Measurements from ENCODE around the gene BRD4.
A peak's percentile ranks its signal among the peaks of the same experiment; 100 is the strongest.

Gene BRD4

GRCh38 chr19:15316498-15316897, 15.8 kb downstream of the BRD4 start:
- no peak for DNase-seq (ENCODE audit: low spot score in 2 of 2)
- Histone ChIP-seq H3K4me3 (no peak overlapping the region), H3K36me3 (replicated peaks) (0 out of 2 replicates have a peak, but pooled peaks cover 3% of the 10 kb centered on the region), H3K4me1 (peaks cover 28% of the 10 kb centered on the region), H3K9me3 (no peaks in the 10 kb centered on the region), H3K27me3 (ENCODE audit: low read depth) (no peaks in the 10 kb centered on the region)
- in situ Hi-C loops (cut with MboI; ENCODE audit: low sequenced_read_pairs), result no loop called here

- no peak for DNase-seq (ENCODE audit: low spot score in 2 of 2)
- H3K4me3 ChIP-seq, result no peak overlapping the region
- in situ Hi-C loops (cut with MboI; ENCODE audit: low sequenced_read_pairs), result no loop called here
- H3K9me3 ChIP-seq, result no peaks in the 10 kb centered on the region
- no peaks in the 10 kb centered on the region for H3K27me3 ChIP-seq (ENCODE audit: low read depth)
- 0 out of 2 replicates have a peak, but pooled peaks cover 3% of the 10 kb centered on the region for H3K36me3 ChIP-seq (replicated peaks)
- H3K4me1 ChIP-seq, result peaks cover 23% of the 10 kb centered on the region
These were observed 17.2 kb downstream of the BRD4 start for GRCh38 chr19:15315101-15315500.

- in situ Hi-C loops (cut with MboI; ENCODE audit: low sequenced_read_pairs), result no loop called here
- Histone ChIP-seq H3K9me3 (no peaks in the 10 kb centered on the region), H3K4me3 (no peak overlapping the region), H3K27me3 (ENCODE audit: low read depth) (no peaks in the 10 kb centered on the region), H3K36me3 (replicated peaks) (0 out of 2 replicates have a peak, but pooled peaks cover 3% of the 10 kb centered on the region), H3K4me1 (peaks cover 23% of the 10 kb centered on the region)
- no peak for DNase-seq (ENCODE audit: low spot score in 2 of 2)
These were observed 18.6 kb downstream of the BRD4 start for GRCh38 chr19:15313649-15314279.

- Histone ChIP-seq H3K36me3 (replicated peaks) (0 out of 2 replicates have a peak, but pooled peaks cover 3% of the 10 kb centered on the region), H3K4me3 (no peak overlapping the region), H3K9me3 (0 out of 2 replicates have a peak, but pooled peaks cover 2% of the 10 kb centered on the region), H3K27me3 (ENCODE audit: low read depth) (no peaks in the 10 kb centered on the region), H3K4me1 (peaks cover 18% of the 10 kb centered on the region)
- no peak for DNase-seq (ENCODE audit: low spot score in 2 of 2)
- in situ Hi-C loops (cut with MboI; ENCODE audit: low sequenced_read_pairs), result no loop called here
These were observed 25.2 kb downstream of the BRD4 start for GRCh38 chr19:15307169-15307568.

GRCh38 chr19:15305582-15306334, 26.6 kb downstream of the BRD4 start:
- H3K27me3 ChIP-seq (ENCODE audit: low read depth), result no peaks in the 10 kb centered on the region
- H3K36me3 ChIP-seq (replicated peaks), result no peaks in the 10 kb centered on the region
- H3K4me3 ChIP-seq, result no peak overlapping the region
- H3K9me3 ChIP-seq, result 0 out of 2 replicates have a peak, but pooled peaks cover 2% of the 10 kb centered on the region
- in situ Hi-C loops (cut with MboI; ENCODE audit: low sequenced_read_pairs), result no loop called here
- DNase-seq (ENCODE audit: low spot score in 2 of 2), result no peak
- H3K4me1 ChIP-seq, result peaks cover 25% of the 10 kb centered on the region

- no peak for DNase-seq (ENCODE audit: low spot score in 2 of 2)
- Histone ChIP-seq H3K9me3 (0 out of 2 replicates have a peak, but pooled peaks cover 2% of the 10 kb centered on the region), H3K27me3 (ENCODE audit: low read depth) (no peaks in the 10 kb centered on the region)
These were observed 28.1 kb downstream of the BRD4 start for GRCh38 chr19:15304140-15304705.

GRCh38 chr19:15303105-15303780, 29.1 kb downstream of the BRD4 start:
- no peak for DNase-seq (ENCODE audit: low spot score in 2 of 2)

More at GRCh38 chr19:15304140-15304705, 28.1 kb downstream of the BRD4 start:
- H3K4me3 ChIP-seq, result no peak overlapping the region
- no peaks in the 10 kb centered on the region for H3K36me3 ChIP-seq (replicated peaks)
- peaks cover 30% of the 10 kb centered on the region for H3K4me1 ChIP-seq
- in situ Hi-C loops (cut with MboI; ENCODE audit: low sequenced_read_pairs), result no loop called here

GRCh38 chr19:15300533-15301197, 31.7 kb downstream of the BRD4 start:
- peaks cover 11% of the 10 kb centered on the region for H3K36me3 ChIP-seq (replicated peaks)
- H3K4me3 ChIP-seq, result no peak overlapping the region
- peak in 1 of 2 experiments; percentile 20 for DNase-seq (ENCODE audit: low spot score in 2 of 2)
- in situ Hi-C loops (cut with MboI; ENCODE audit: low sequenced_read_pairs), result no loop called here
- peaks cover 43% of the 10 kb centered on the region for H3K4me1 ChIP-seq
- no peaks in the 10 kb centered on the region for H3K27me3 ChIP-seq (ENCODE audit: low read depth)
- 0 out of 2 replicates have a peak, but pooled peaks cover 1% of the 10 kb centered on the region for H3K9me3 ChIP-seq

More at GRCh38 chr19:15303105-15303780, 29.1 kb downstream of the BRD4 start:
- Histone ChIP-seq H3K4me1 (peaks cover 38% of the 10 kb centered on the region), H3K4me3 (no peak overlapping the region), H3K36me3 (replicated peaks) (no peaks in the 10 kb centered on the region), H3K27me3 (ENCODE audit: low read depth) (no peaks in the 10 kb centered on the region), H3K9me3 (0 out of 2 replicates have a peak, but pooled peaks cover 2% of the 10 kb centered on the region)
- in situ Hi-C loops (cut with MboI; ENCODE audit: low sequenced_read_pairs), result no loop called here

GRCh38 chr19:15299568-15300409, 32.5 kb downstream of the BRD4 start:
- no peaks in the 10 kb centered on the region for H3K9me3 ChIP-seq
- DNase-seq (ENCODE audit: low spot score in 2 of 2), result no peak
- no peak overlapping the region for H3K4me3 ChIP-seq
- H3K27me3 ChIP-seq (ENCODE audit: low read depth), result no peaks in the 10 kb centered on the region
- in situ Hi-C loops (cut with MboI; ENCODE audit: low sequenced_read_pairs), result no loop called here
- peaks cover 11% of the 10 kb centered on the region for H3K36me3 ChIP-seq (replicated peaks)
- H3K4me1 ChIP-seq, result peaks cover 43% of the 10 kb centered on the region

GRCh38 chr19:15298847-15299567, 33.3 kb downstream of the BRD4 start:
- no peak for DNase-seq (ENCODE audit: low spot score in 2 of 2)
- in situ Hi-C loops (cut with MboI; ENCODE audit: low sequenced_read_pairs), result no loop called here
- Histone ChIP-seq H3K4me3 (no peak overlapping the region), H3K36me3 (replicated peaks) (peaks cover 11% of the 10 kb centered on the region), H3K27me3 (ENCODE audit: low read depth) (no peaks in the 10 kb centered on the region), H3K9me3 (no peaks in the 10 kb centered on the region), H3K4me1 (peaks cover 37% of the 10 kb centered on the region)

GRCh38 chr19:15297416-15298224, 34.7 kb downstream of the BRD4 start:
- DNase-seq (ENCODE audit: low spot score in 2 of 2), result no peak

More at GRCh38 chr19:15297416-15298224, 34.7 kb downstream of the BRD4 start:
- H3K36me3 ChIP-seq (replicated peaks), result peaks cover 11% of the 10 kb centered on the region
- no peak overlapping the region for H3K4me3 ChIP-seq
- no peaks in the 10 kb centered on the region for H3K27me3 ChIP-seq (ENCODE audit: low read depth)
- peaks cover 30% of the 10 kb centered on the region for H3K4me1 ChIP-seq
- in situ Hi-C loops (cut with MboI; ENCODE audit: low sequenced_read_pairs), result no loop called here
- H3K9me3 ChIP-seq, result no peaks in the 10 kb centered on the region

Measured in HAP-1 (cell line).